GM12878 (cell line): Measurements from ENCODE around the gene GAREM1. TPM values are rescaled to one million over a fixed set of nuclear protein-coding genes. Genes with fewer than 3 reads are reported as not detected.

ENCODE experiments used
- ATAC-seq: fragments of 200-7000 bp; cut with Tn5 transposase; 3 replicates; pipeline ENCODE4 v1.9.1; 2020; ENCODE audit warnings: mild to moderate bottlenecking, moderate library complexity
- BruUV-seq: library from RNA; stranded (reverse); fragments of 400-500 nt; replicated peaks from 2 replicates; lab custom pipeline; 2021; lab: Mats Ljungman, UMichigan
- CTCF ChIA-PET: fragments of 300-600 bp; sonication (Branson Sonifier 250); formaldehyde crosslinking; extraction: SDS; loops from one replicate; lab custom pipeline; 2021; ENCODE audit warnings: inconsistent platforms; lab: Yijun Ruan, JAX
- POLR2A ChIA-PET: fragments of 350-600 bp; formaldehyde crosslinking; extraction: SDS; loops from one replicate; lab custom pipeline; 2021; ENCODE audit warnings: inconsistent platforms; lab: Charles Lee
- RAD21 ChIA-PET: fragments of 300-600 bp; sonication (Branson Sonifier 250); formaldehyde crosslinking; loops from one replicate; lab custom pipeline; 2023; ENCODE audit warnings: antibody characterized with exemption; ENCODE audit not compliant: unreplicated experiment; lab: Charles Lee
- SMC1A ChIA-PET: fragments of 300-600 bp; sonication (Branson Sonifier 250); formaldehyde crosslinking; loops from one replicate; lab custom pipeline; 2023; ENCODE audit not compliant: unreplicated experiment, uncharacterized antibody; lab: Charles Lee
- DNase-seq: peaks from one replicate; pipeline ENCODE4 v3.0.0-alpha.2; 2011; ENCODE audit warnings: low read depth, low spot score
- FAIRE-seq: peaks from 3 replicates; lab custom pipeline; 2011; peaks lifted over from hg19 to GRCh38; lab: Jason Lieb, UNC
- H2AFZ ChIP-seq: 2 replicates; pipeline ENCODE4 v1.6.0; 2011; ENCODE audit warnings: low read depth, low read length, control low read depth; ENCODE audit not compliant: control insufficient read depth
- H3K27ac ChIP-seq: 2 replicates; pipeline ENCODE4 v1.5.1; 2011; ENCODE audit warnings: control low read depth; ENCODE audit not compliant: control insufficient read depth, insufficient read depth
- H3K27me3 ChIP-seq, 2 experiments: replicated peaks in 1 of 2; 2 replicates each; pipeline versions ENCODE4 v1.6.0 to v1.6.1; 2011; ENCODE audit warnings: low read length in 1 of 2; ENCODE audit not compliant: control insufficient read depth in 2 of 2, insufficient read depth in 2 of 2
- H3K36me3 ChIP-seq, 2 experiments: 2 replicates each; pipeline ENCODE4 v1.5.1; 2011; ENCODE audit warnings: low read length in 1 of 2; ENCODE audit not compliant: control insufficient read depth in 2 of 2, insufficient read depth in 2 of 2
- H3K4me1 ChIP-seq: 2 replicates; pipeline ENCODE4 v1.6.1; 2011; ENCODE audit warnings: mild to moderate bottlenecking, low read length, moderate library complexity, mixed read lengths; ENCODE audit not compliant: control insufficient read depth, insufficient read depth
- H3K4me2 ChIP-seq: 2 replicates; pipeline ENCODE4 v1.6.0; 2011; ENCODE audit warnings: control low read depth; ENCODE audit not compliant: control insufficient read depth, insufficient read depth
- H3K4me3 ChIP-seq: fragments of 200-600 bp; sonication (generic); 2 replicates; pipeline ENCODE4 v1.5.1; 2016
- H3K79me2 ChIP-seq: 2 replicates; pipeline ENCODE4 v1.6.0; 2011; ENCODE audit warnings: low read length; ENCODE audit not compliant: control insufficient read depth, insufficient read depth
- H3K9ac ChIP-seq: 2 replicates; pipeline ENCODE4 v1.8.0; 2011; ENCODE audit warnings: low read length, control low read depth, mixed read lengths; ENCODE audit not compliant: control insufficient read depth, insufficient read depth
- H3K9me3 ChIP-seq: replicated peaks from 3 replicates; pipeline ENCODE4 v1.5.1; 2011; ENCODE audit warnings: mild to moderate bottlenecking, low read length; ENCODE audit not compliant: control insufficient read depth, insufficient read depth
- H4K20me1 ChIP-seq: 2 replicates; pipeline ENCODE4 v1.6.0; 2011; ENCODE audit not compliant: control insufficient read depth, insufficient read depth
- ATF3 ChIP-seq: IDR thresholded peaks from 2 replicates; pipeline ENCODE4 v1.6.1; 2011; ENCODE audit warnings: low read depth, mild to moderate bottlenecking, low read length, moderate library complexity, borderline replicate concordance; ENCODE audit errors: extremely low read depth
- BACH1 ChIP-seq: fragments of 450-650 bp; IDR thresholded peaks from 2 replicates; pipeline ENCODE4 v1.6.1; 2017; ENCODE audit warnings: mild to moderate bottlenecking, borderline replicate concordance
- BMI1 ChIP-seq: fragments of 450-650 bp; IDR thresholded peaks from 2 replicates; pipeline ENCODE4 v1.6.1; 2016; ENCODE audit warnings: mild to moderate bottlenecking, moderate library complexity, borderline replicate concordance
- E4F1 ChIP-seq: fragments of 450-650 bp; IDR thresholded peaks from 2 replicates; pipeline ENCODE4 v1.6.1; 2018; ENCODE audit warnings: borderline replicate concordance, mild to moderate bottlenecking; ENCODE audit not compliant: partially characterized antibody
- ETV6 ChIP-seq, 2 experiments: fragments of 450-650 bp in 1 of 2; IDR thresholded peaks in 1 of 2; conservative IDR thresholded peaks in 1 of 2; 2 replicates each; pipeline ENCODE4 v1.6.1; 2014; ENCODE audit warnings: antibody characterized with exemption in 1 of 2, borderline replicate concordance in 1 of 2, low read depth in 1 of 2, mild to moderate bottlenecking in 1 of 2, moderate library complexity in 1 of 2
- FOXK2 ChIP-seq: fragments of 450-650 bp; IDR thresholded peaks from 2 replicates; pipeline ENCODE4 v1.6.1; 2017; ENCODE audit warnings: mild to moderate bottlenecking, moderate library complexity
- GABPA ChIP-seq: IDR thresholded peaks from 2 replicates; pipeline ENCODE4 v1.6.1; 2014; ENCODE audit warnings: antibody characterized with exemption, low read depth, mild to moderate bottlenecking, inconsistent platforms
- HSF1 ChIP-seq: fragments of 150-350 bp; IDR thresholded peaks from 2 replicates; pipeline ENCODE4 v1.6.1; 2014; ENCODE audit warnings: mild to moderate bottlenecking, low read depth, low read length
- IKZF1 ChIP-seq: fragments of 450-650 bp; conservative IDR thresholded peaks from 2 replicates; pipeline ENCODE4 v1.6.1; 2017; ENCODE audit warnings: antibody characterized with exemption, mild to moderate bottlenecking
- KDM1A ChIP-seq: fragments of 200-600 bp; sonication (generic); IDR thresholded peaks from 2 replicates; pipeline ENCODE4 v1.6.1; 2016; ENCODE audit warnings: borderline replicate concordance
- KLF5 ChIP-seq: fragments of 450-650 bp; IDR thresholded peaks from 2 replicates; pipeline ENCODE4 v1.6.1; 2014; ENCODE audit warnings: mild to moderate bottlenecking; ENCODE audit not compliant: partially characterized antibody
- MTA2 ChIP-seq: fragments of 450-650 bp; IDR thresholded peaks from 2 replicates; pipeline ENCODE4 v1.6.1; 2016; ENCODE audit warnings: low read depth, mild to moderate bottlenecking, moderate library complexity
- NFXL1 ChIP-seq: fragments of 450-650 bp; IDR thresholded peaks from 2 replicates; pipeline ENCODE4 v1.6.1; 2017; ENCODE audit warnings: antibody characterized with exemption, mild to moderate bottlenecking, borderline replicate concordance
- POLR2AphosphoS5 ChIP-seq: IDR thresholded peaks from 2 replicates; pipeline ENCODE4 v1.6.1; 2011; ENCODE audit warnings: mild to moderate bottlenecking, low read length, inconsistent platforms
- RELA ChIP-seq: fragments of 450-650 bp; IDR thresholded peaks from 2 replicates; pipeline ENCODE4 v1.8.0; 2014; ENCODE audit warnings: borderline replicate concordance; ENCODE audit not compliant: partially characterized antibody
- RELB ChIP-seq: fragments of 450-650 bp; IDR thresholded peaks from 2 replicates; pipeline ENCODE4 v1.6.1; 2017; ENCODE audit warnings: low read depth, mild to moderate bottlenecking, moderate library complexity
- STAT1 ChIP-seq: fragments of 450-650 bp; conservative IDR thresholded peaks from 2 replicates; pipeline ENCODE4 v1.6.1; 2014; ENCODE audit warnings: antibody characterized with exemption, mild to moderate bottlenecking
- WGBS: methylation state at CpG from one replicate; pipeline ENCODE4 v1.1.6; 2016; ENCODE audit warnings: low lambda C conversion rate; ENCODE audit not compliant: insufficient replicate concordance, insufficient coverage; ENCODE audit errors: missing lambda C conversion rate; 5-methylcytosine and 5-hydroxymethylcytosine counted together
- in situ Hi-C: fragments of 300-500 bp; cut with MboI; formaldehyde crosslinking; loops from 9 replicates; pipeline ENCODE4 v1.14.3; 2018; ENCODE audit warnings: mixed read lengths
- intact Hi-C: fragments of 100-400 bp; cut with micrococcal nuclease; formaldehyde crosslinking; loops from one replicate; pipeline ENCODE4 v1.14.2; 2022; ENCODE audit not compliant: unreplicated experiment
- polyA plus RNA-seq, 11 experiments: library from polyadenylated mRNA; depleted of rRNA in 4 of 11; unstranded in 6 of 11; stranded (reverse) in 5 of 11; fragments of >200 nt; fragmentation: Nextera tagmentation in 4 of 11; fragmentation: Illumina TruSeq in 1 of 11; extraction: Ambion mirVana in 4 of 11; extraction: Trizol in 1 of 11; gene quantifications; 1 replicate in 1 of 11; 2 replicates in 10 of 11; pipeline versions ENCODE4 v1.2.1 to v1.2.3, GENCODE V29; 2011 to 2016; ENCODE audit warnings: inconsistent platforms in 2 of 11, missing spikeins in 2 of 11, low read depth in 1 of 11
- total RNA-seq, 4 experiments: library from RNA; depleted of rRNA in 3 of 4; stranded (reverse); fragments of >200 nt in 3 of 4; fragmentation: Illumina TruSeq in 1 of 4; extraction: Trizol in 1 of 4; gene quantifications; 2 replicates each; pipeline versions ENCODE4 v1.2.1 to v1.2.3, GENCODE V29; 2013 to 2021

Gene GAREM1
- total and polyA plus RNA-seq, 10 of the 15 experiments (the other 5 are each of a cell fraction or from before 2014, with no cell fraction given): 0.05 to 0.29 (median 0.05) TPM; not detected in 7

GRCh38 chr18:32280188-32280783, 190.4 kb downstream of the GAREM1 start:
- whole genome bisulfite sequencing: 2% methylated on average over 4 of the region's 4 CpGs
- no peak overlapping the region for H2AFZ ChIP-seq
- in situ Hi-C loops: no loop called here
- TF ChIP-seq POLR2AphosphoS5 (no peak), FOXK2 (no peak), ATF3 (no peak), RELA (no peak), BMI1 (no peak), IKZF1 (no peak), E4F1 (no peak), NFXL1 (no peak), STAT1 (no peak), KLF5 (no peak), GABPA (no peak), MTA2 (no peak), RELB (no peak), HSF1 (no peak), KDM1A (no peak), BACH1 (no peak), ETV6 (conservative IDR thresholded peaks at IDR 0.05 in 1 of 2, IDR thresholded peaks at IDR 0.05 in 1 of 2; ENCODE audit: borderline replicate concordance in 1 of 2, low read depth in 1 of 2) (no peak)
- no peak for ATAC-seq
- H3K9ac ChIP-seq: no peak overlapping the region
- peaks cover 0 to 4% of the 10 kb centered on the region in 2 experiments; a peak in 2 of 4 replicates for H3K27me3 ChIP-seq
- intact Hi-C loops: no loop called here
- POLR2A ChIA-PET: no interaction called here
- no peak overlapping the region for H3K4me3 ChIP-seq
- no peak overlapping the region for H3K4me2 ChIP-seq
- SMC1A ChIA-PET: interaction anchor here (0.7 kb wide), 1 partner anchor 10 kb away, joined by 3 read pairs; no protein-coding TSS in a partner anchor
- no peak overlapping the region for H3K27ac ChIP-seq
- CTCF ChIA-PET: interaction anchor here (0.9 to 1.3 kb wide), 2 partner anchors 8 to 9 kb away, joined by 3 to 9 read pairs; no protein-coding TSS in a partner anchor
- RAD21 ChIA-PET: no interaction called here
- H4K20me1 ChIP-seq: no peaks in the 10 kb centered on the region
- no peaks in the 10 kb centered on the region for H3K79me2 ChIP-seq
- no peak for DNase-seq
- no TSS peak for BruUV-seq
- H3K4me1 ChIP-seq: no peaks in the 10 kb centered on the region
- no peak for FAIRE-seq
- H3K9me3 ChIP-seq: no peaks in the 10 kb centered on the region
- H3K36me3 ChIP-seq: no peaks in the 10 kb centered on the region
